ENCODE data around the gene ITPK1.

Gene ITPK1

DNA sequence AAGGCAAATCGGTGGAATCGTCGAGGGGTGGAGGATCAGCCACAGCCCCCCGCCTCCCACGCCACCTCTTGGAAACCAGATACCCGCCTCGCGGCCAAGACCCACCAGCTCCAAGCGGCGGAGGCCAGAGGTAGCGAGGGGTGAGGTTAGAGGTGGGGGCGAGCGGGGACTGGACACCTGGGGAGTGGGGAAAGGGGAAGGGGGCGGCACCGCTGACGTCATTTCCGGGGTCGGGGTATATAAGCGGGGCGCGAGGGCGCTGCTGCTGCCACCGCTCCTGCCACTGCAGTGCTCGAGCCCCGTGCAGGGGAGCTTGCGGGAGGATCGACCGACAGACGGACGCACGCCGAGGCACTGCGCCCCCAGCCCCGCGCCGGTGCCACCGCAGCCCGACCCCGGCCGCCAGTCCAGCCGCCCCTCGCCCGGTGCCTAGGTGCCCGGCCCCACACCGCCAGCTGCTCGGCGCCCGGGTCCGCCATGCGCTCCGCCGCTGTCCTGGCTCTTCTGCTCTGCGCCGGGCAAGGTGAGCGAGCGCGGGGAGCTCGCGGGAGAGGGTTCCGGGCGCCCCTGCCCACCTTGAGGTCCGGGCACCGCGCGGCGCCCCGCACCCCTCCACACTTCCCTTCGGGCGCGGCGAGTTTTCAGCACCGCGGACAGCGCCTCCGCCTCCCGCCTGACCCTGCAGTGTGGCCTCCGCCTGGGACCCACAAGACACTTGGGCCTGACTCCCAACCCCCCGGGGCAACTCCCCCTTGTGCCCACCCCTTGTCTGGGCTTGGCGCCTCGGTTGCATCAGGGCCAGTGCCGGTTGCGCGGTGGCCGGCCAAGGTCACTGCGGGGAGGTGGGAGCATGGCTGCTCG is 192.6 kb downstream of the ITPK1 start, which contains the start of gene CHGA:
Gene CHGA, plus strand, starts transcription at position 268 of the 861 bp plus-strand sequence. Its CDS starts 210 bp downstream, at position 478.
- peak; percentile 37 for DNase-seq (ENCODE audit: low read depth)

DNA sequence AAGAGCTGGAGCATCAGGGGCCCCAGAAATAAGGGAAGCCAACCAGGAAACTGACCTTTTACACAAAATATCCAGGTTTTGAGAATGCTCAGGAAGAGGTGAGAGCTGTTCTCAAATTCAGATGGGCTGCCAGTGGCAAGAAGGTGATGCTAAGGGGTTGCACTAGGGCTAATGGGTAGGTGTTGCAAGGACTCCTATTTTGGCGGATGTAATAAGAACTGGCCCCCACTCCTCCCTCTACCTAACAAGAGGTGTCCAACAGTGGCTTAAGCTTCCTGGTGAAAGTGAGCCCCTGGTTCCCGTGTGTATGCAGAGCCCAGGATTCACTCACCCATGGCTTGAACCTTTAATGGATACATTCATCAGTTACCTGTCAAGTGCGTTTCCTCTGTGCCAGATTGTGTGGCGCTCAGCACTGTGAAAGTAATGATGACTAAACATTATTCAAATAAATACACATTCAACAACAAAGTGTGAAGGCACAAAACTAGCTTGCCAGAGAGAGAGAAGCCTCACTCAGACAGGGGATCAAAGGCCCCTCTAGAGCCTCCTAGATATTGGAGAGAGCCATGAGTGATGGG is 193.5 kb downstream of the ITPK1 start:
- no peak for DNase-seq (ENCODE audit: low read depth)

DNA sequence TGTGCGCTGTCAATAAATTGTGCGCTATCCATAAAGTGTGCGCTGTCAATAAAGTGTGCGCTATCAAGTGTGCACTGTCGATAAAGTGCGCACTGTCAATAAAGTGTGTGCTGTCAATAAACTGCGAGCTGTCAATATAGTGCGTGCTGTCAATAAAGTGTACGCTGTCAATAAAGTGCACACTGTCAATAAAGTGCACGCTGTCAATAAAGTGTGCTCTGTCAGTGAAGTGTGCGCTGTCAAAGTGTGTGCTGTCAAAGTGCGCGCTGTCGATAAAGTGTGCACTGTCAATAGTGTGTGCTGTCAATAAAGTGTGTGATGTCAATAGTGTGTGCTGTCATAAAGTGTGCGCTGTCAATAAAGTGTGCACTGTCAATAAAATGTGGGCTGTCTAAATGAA is 195.7 kb downstream of the ITPK1 start:
- no peak for DNase-seq (ENCODE audit: low read depth)

DNA sequence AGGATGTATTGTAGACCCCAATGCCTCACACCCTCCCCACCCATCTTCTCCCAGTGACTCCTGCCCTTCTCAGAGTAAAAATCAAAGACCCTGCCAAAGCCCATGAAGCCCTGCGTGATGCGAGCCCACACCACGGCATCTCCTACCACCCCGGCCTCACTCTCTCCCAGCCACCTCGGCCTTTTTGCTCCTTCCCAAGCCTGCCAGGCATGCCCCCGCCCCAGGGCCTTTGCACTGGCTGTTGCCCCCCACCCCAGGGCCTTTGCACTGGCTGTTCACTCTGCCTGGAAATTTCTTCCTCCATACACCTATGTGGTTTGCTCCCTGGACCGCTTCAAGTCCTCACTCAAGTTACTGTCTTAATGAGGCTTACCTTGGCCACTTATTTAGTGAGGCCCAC is 197.8 kb downstream of the ITPK1 start:
- no peak for DNase-seq (ENCODE audit: low read depth)

DNA sequence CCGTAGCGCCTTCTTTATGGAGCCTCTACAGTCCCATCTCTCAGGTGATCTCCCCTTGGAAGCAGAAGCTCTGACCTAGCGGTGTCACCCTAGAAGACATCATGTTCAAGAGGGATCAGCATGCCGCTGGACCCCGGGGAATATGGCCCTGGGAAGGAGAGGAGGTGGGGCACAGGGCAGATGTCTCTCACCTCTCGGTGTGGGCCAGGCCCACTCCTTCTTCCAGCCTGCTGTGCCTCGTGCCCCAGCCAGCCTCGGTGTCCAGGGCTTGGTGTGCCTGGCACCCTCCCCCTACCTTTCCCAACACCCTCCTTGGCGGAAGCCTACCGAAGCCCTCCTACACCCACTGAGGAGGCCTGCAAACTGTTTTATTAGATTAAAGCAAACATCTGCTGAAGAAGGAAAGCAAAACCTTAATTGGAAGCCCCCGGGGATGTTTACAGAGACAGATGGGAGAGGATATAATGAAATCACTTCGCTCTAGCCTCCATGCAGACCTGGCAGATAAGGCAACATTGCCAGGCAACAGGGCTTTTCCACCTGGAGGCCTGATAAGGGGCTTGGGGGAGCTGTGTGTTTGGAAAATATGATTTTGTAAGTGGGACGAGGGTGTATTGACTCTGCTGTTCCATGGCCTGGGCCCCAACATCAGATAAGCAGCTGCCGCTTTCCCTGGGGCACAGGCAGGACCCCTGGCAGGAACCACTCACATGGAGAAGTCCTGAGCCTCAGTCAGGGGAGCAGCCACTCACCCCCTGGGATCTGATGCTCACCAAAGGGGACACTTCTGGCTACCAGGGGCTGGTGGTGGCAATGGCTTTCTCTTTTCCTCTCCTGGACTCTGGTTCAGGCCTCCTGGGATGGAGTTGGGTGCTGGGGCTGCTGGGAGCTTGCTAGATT is 198.4 kb downstream of the ITPK1 start:
- no peak for DNase-seq (ENCODE audit: low read depth)

DNA sequence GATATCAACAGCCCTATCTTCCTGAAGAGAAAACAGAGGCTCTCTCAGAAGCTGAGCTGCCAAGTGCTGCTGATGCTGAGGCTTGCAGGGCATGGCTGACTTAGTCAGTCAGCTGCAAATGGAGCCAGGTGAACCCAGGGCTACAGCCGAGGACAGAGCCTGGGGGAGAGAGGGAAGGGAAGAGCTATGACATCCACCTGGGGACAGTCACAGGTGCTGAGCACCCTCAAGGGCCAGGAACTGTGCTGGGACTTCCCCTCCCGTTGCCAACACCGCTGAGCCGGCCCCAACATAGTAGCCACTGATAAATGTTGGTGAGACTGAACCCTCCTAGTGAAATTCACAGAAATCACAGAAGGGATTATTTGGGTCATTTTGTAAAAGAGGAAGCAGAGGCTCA is 199.5 kb downstream of the ITPK1 start:
- no peak for DNase-seq (ENCODE audit: low read depth)

DNA sequence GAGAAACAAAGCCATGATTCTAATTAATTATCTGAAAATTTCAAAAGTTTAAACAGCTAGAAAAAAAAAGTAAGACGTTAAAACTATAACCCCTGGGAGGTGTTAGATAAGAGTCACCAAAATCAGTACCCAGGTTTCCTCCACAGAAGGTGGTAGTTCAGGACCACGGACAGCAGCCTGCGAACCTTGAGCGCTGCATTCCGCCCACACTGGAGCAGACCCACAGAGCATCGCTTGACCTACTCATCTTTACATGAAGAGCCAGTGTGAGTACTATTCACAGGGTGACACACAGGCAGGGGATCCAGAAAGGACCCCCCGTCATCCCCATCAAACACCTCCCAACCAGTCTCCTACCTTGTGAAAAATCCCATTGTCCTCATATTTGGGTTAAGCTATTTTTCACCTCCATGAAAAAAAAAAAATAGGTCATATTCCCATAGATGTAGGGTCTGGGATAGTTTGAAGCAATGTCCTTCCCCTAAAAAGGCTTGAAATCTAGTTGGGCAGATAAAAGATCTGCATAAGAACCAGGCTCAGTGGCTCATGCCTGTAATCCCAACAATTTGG is 201.6 kb downstream of the ITPK1 start:
- DNase-seq (ENCODE audit: low read depth): peak; percentile 18

DNA sequence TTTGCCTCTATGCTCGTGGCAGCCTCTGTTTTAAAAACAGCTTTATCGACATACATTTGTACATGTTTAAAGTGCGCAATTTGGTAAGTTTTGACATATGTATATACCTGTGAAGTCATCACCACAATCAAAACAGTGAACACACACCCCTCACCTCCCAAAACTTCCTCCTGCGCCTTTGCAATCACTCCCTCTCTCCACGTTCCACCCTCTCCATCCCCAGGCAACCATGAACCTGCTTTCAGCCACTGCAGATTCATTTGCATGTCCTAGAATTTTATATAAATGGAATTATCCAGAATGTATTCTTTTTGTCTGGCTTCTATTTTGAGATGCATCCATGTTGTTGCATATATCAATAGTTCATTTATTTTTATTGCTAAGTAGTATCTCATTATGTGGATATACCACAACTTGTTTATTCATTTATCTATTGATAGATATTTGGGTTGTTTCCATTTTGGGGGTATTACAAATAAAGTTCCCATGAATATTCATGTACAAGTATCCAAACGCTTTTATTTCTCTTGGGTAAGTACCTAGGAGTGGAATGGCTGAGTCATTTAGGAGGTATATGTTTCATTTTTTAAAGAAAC is 208.3 kb downstream of the ITPK1 start:
- DNase-seq (ENCODE audit: low read depth): no peak

DNA sequence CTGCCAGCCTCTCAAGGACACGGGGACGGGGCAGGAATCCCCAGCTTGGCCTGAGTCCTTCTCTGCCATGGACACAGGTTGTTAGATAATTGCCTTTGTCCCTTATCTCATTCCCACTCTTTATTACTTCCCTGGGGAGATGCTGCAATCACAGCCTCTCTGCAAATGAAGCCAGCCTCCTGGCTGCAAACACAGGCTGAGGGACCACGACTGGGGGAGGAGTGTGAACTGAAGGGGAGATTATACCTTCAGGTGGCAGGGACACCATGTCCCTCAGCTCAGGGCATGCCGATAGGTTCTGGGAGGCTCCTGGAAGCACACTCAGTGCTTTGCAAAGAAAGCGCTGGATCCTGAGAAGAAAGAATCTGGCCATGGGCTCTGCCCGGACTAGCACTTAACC is 208.9 kb downstream of the ITPK1 start:
- DNase-seq (ENCODE audit: low read depth): no peak

DNA sequence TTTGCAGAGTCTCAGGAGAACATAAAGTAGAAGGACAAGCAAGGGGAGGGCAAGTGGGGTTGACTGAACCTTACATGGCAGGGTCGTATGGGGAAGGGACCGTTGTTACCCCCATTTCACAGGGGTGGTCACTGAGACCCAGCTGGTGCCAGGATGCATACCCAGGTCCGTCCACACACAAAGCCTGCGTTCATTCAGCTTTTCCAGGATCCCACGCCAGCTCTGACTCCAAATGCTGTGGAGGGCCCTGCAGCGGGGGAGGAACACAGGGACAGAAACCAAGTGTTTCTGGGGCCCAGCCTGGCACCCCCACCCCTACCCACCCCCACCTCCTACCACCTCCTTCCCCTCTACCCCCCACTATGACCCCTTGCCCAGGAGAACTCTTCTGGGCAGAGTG is 209.3 kb downstream of the ITPK1 start:
- no peak for DNase-seq (ENCODE audit: low read depth)

DNA sequence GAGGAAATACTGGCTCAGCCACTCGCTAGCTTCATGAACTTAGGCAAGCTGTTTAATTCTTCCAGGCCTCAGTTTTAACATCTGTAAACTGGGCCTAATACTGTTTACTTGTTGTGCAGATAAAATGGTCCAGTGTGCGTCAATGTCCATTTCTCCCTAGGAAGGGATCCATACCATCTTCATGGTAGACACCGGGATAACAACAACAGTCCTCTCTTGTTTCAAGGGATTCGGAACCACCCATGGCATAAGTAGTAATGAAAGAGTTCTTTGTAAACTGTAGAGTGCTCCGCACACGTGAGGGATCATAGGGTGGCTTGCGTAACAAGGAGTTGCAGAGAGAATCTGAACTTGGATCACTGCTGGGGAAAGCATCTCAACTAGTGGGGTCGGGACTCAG is 210.1 kb downstream of the ITPK1 start:
- no peak for DNase-seq (ENCODE audit: low read depth)

DNA sequence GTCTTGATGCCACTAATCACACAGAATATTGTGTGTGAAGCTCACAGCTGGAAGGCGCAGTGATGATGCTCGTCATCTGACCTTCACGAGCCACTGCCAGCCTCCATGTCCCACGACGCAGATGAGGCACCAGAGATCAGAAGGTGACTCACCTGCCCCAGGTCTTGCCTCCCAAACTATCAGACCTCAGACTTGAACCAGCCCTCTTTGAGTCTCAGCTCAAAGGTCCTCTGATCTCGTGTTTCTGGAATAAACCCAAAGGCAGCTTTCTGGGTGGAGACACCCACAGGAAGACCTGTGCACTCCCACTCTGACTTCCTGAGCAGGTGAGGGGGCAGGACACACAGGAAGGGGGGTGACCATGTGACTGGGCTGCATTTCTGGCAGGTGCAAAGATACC is 212.4 kb downstream of the ITPK1 start:
- no peak for DNase-seq (ENCODE audit: low read depth)

DNA sequence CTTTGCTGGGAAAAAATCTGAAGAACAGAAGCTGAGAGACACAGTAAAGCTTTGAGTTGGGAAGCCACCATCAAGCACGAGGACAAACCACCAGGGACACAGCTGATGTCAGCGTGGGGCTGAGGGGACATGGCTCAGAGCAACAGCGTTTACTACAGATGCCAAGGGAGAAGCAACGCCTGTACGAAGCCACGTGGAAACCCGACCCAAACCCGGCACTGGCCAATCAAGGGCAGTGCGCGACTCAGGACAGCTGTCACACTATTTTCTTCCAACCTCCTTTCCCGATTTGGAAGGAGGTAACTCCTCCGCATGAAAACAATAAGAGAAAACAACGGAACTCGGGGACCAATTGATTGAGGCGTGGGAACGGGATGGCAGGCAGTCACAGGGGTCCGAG is 213.0 kb downstream of the ITPK1 start:
- no peak for DNase-seq (ENCODE audit: low read depth)

DNA sequence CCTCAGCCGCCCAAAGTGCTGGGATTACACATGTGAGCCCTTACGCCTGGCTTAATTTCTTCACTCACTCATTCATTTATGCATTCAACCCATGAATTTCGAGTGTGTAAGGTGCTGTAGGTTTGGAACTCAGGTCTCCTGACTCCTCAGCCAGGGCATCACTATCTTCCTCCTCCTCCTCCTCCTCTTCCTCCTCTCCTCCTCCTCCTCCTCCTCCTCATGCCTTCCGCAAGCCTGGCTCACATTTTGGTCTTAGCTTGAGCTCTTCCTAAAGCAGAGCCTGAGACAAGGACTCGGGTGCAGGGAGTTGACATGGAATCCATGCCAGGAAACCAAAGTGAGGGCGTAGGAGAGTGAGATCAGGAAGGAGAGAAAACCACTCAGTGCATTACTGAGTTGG is 213.5 kb downstream of the ITPK1 start:
- no peak for DNase-seq (ENCODE audit: low read depth)

DNA sequence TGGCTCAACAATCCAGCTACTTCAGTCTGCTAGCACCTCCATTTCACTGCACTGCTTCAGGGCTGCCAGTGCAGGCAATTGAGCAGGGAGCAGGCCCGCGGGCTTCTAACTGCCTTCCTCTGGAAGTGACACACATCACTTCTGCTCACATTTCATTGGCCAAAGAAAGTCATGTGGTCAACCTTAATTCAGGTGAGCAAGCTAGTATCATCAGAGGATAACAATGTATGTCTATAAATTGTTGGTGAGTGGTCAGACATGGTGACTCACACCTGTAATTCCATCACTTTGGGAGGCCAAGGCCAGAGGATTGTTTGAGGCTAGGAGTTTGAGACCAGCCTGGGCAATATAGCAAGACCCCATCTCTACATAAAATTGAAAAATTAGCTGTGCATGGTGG is 215.1 kb downstream of the ITPK1 start:
- DNase-seq (ENCODE audit: low read depth): no peak

DNA sequence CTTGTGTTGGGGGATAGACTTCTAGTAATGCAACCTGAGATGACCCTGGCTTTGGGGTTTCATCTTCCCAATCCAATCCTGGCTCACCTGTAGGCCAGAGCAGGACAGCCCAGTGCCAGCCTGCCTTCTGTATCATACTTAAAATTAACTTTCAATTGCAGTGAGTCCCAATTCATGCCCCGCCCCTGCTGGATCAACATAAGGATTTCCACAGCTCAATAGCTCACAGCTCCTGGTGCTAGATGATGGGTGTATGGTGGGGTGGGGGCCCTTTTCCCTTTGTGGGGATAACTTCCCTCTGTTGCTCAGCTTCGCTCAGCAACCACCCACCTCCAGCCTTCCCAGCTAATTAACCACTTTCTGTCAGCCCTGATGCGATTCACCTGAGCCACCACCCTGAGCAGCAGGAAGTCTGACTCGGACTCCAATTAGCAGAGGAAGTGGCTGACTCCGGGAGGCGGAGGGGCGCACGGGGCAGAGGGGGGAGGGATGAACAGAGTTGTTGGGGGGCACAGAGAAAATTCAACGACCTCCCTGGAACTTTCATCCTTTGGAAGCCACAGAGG is 217.1 kb downstream of the ITPK1 start:
- DNase-seq (ENCODE audit: low read depth): no peak

DNA sequence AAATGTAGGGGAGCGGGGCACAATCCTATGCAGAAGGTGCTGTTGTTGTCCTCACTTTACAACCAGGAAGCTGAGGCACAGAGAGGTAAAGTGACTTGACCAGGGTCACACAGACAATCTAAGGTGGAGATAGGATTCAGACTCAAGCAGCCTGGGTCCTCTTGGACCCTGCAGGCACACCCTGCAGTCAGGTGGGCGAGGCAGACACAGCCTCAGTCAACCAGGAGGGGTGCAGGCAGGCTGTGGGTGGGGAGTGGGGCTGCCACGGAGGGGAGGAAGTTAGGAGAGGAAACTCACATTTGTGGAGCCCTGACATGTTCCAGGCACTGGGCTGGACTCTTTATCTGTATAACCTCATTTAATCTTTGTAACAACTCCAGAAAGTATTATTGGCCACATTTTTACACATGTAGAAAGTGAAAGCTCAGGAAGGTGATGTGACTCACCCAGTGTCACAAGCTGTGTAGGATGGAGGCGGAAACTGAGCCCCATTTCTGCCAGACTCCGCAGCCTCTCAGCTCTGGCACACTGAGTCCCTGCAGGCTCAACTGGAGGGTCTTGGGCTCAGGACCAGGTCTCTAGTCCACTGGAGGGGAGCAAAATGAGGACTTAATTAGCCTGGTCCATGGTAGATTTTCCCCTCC is 217.7 kb downstream of the ITPK1 start:
- peak; percentile 23 for DNase-seq (ENCODE audit: low read depth)

DNA sequence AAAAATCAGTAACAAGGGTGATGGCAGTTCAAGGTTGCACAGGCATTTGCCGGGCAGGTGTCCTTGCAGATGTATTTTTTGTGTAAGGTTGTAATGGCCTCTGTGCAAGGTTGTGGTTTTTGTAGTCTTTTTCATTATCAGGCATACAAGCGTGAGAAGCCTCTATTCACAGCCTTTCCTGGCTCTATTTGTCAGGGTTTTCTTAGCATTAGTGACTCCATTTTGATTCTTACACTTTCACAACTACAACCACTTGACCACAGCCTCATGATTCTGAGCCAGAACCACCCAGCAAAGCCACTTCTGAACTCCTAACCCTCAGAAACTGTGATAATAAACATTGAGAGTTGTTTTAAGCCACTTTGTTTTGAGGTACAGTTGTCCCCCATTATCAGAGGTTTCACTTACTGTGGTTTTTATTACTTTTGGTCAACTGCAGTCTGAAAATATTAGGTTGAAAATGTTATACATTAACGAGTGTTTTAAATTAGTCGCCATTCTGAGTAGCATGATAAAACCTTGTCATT is 220.3 kb downstream of the ITPK1 start:
- no peak for DNase-seq (ENCODE audit: low read depth)

DNA sequence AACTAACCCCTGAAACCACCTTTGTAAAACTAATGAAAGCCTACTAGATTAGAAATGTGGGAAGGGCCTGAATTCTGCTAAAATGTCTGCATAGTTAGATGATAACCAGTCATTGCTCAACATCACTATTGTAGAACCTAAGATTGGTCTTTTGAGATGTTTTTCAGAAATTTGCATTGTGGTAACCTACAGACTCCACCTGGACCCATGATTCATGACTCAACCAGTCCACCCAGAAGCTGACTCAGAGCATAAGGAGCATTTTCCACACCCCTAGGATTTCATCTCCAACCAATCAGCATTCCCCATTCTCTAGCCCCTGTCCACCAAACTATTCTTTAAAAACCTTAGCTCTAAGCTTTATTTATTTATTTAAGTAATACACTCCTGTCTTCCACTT is 223.1 kb downstream of the ITPK1 start:
- DNase-seq (ENCODE audit: low read depth): no peak

DNA sequence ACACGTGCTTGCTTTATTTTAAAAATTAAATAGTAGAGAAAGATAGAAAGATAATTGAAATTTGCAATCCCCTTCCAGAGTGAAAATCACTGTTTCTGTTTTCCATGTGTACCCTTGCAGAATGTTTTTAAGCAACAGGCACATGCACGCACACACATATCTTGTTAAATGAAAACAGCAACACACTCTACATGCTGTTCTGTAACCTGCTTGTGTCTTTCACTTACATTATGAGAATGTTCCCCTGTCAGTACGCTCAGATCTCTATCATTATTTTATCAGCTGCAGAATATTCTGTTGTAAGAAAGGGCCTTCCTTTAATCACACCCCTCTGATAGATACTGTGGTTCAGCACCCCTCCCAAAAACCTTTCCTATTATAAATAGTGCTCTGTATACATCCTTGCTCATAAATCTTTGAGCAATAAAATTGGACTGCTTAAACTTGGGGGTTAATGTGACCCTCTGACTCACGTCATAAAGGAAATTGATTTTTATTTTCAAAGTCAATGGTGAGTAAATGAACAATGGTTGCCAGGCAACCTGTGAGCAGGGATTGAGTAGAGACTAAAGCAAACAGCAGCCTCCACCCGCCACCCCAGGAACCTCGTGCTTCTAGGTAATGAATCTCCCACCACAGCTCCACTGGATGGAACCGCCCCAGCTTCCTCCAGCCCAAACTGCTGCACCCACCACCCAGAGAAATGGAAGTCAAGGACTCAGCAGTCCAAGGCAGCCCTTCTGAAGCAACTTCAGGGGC is 224.7 kb downstream of the ITPK1 start:
- no peak for DNase-seq (ENCODE audit: low read depth)

Measured in activated T-cell treated with anti-CD3 and anti-CD28 coated beads for 48 hours (primary cell).